ENCODE data around the gene ELF2. TPM values are rescaled to one million over a fixed set of nuclear protein-coding genes. Genes with fewer than 3 reads are reported as not detected.
"Not testable (repeated sequence)": the region's sequence is repeated elsewhere in the genome, so short reads cannot be mapped to it uniquely, and the experiment has no call there.

ELF2 gene
- polyA plus RNA-seq, 1 of the 3 experiments (the other 2 are of a cell fraction) = 14.0 TPM

DNA sequence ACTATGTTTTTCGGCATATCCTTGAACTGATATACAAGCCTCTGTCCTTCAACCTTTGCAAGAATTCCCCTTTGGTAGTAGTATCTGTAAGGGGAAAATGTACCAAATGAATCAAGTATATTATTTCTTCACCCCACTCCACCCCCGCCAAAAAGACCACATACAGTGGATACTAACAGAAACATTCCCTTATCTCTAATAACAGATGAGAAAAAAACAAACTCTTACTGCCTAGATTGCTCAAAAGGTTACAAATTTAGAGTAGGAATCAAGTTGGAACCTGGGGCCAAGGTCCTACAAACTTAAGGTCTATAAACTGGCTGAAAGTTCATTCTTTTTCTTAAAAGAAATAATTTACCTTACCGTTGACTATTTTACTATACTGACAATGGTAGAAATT lies 116.4 kb downstream of the ELF2 start:
- no peak overlapping the region for H3K27ac ChIP-seq (ENCODE audit: low read depth in 2 of 2, low read length in 1 of 2)
- no peaks in the 10 kb centered on the region for H3K27me3 ChIP-seq (ENCODE audit: insufficient read depth)
- TF ChIP-seq GABPA (IDR thresholded peaks at IDR 0.05; ENCODE audit: low read depth) = no peak
- no peak for TF ChIP-seq USF1 (IDR thresholded peaks at IDR 0.05; ENCODE audit: borderline replicate concordance, low read depth)
- no peak for TF ChIP-seq EZH2phosphoT487 (IDR thresholded peaks at IDR 0.05; ENCODE audit: borderline replicate concordance, low read depth)
- TF ChIP-seq RXRA (IDR thresholded peaks at IDR 0.05; ENCODE audit: borderline replicate concordance, low read depth) = no peak
- no peak for TF ChIP-seq FOXJ3 (CRISPR knock-in tag; IDR thresholded peaks at IDR 0.05)
- TF ChIP-seq SIN3A (IDR thresholded peaks at IDR 0.05; ENCODE audit: borderline replicate concordance, low read depth, low read length) = no peak
- no peak for TF ChIP-seq SMC3 (IDR thresholded peaks at IDR 0.05; ENCODE audit: low read depth, low read length)
- no peak for TF ChIP-seq USF2 (IDR thresholded peaks at IDR 0.05; ENCODE audit: borderline replicate concordance, low read depth, low read length)
- no peak for TF ChIP-seq EP300 (IDR thresholded peaks at IDR 0.05; ENCODE audit: borderline replicate concordance in 1 of 2, low read depth in 1 of 2, low read length in 1 of 2)
- TF ChIP-seq MEF2A (IDR thresholded peaks at IDR 0.05; ENCODE audit: borderline replicate concordance, low read depth) = no peak
- no peak for TF ChIP-seq RCOR1 (IDR thresholded peaks at IDR 0.05; ENCODE audit: low read length)
- no peak for TF ChIP-seq TAF1 (IDR thresholded peaks at IDR 0.05; ENCODE audit: borderline replicate concordance, low read depth, low read length)
- no peak for TF ChIP-seq GATA2 (CRISPR knock-in tag; IDR thresholded peaks at IDR 0.05)
- no peak for TF ChIP-seq MXI1 (IDR thresholded peaks at IDR 0.05; ENCODE audit: low read depth, low read length)
- TF ChIP-seq PBX3 (IDR thresholded peaks at IDR 0.05) = no peak
- TF ChIP-seq ELF1 (IDR thresholded peaks at IDR 0.05) = no peak
- TF ChIP-seq RFX5 (IDR thresholded peaks at IDR 0.05; ENCODE audit: low read length) = no peak
- TF ChIP-seq NRF1 (IDR thresholded peaks at IDR 0.05; ENCODE audit: low read depth, low read length) = no peak
- H3K4me3 ChIP-seq (ENCODE audit: low read depth in 2 of 2, low read length in 1 of 2) = no peak overlapping the region
- no peaks in the 10 kb centered on the region; the same call in 1 of the 2 replicates for H4K20me1 ChIP-seq (ENCODE audit: insufficient read depth)
- H3K4me2 ChIP-seq = no peak overlapping the region
- no peaks in the 10 kb centered on the region for H3K9me3 ChIP-seq
- peaks cover 33% of the 10 kb centered on the region for H3K79me2 ChIP-seq (ENCODE audit: insufficient read depth)
- ChIA-PET CTCF (no interaction called here), POLR2A (no interaction called here)
- H3K9ac ChIP-seq = no peak overlapping the region
- WGBS (ENCODE audit: low lambda C conversion rate) = 97% methylated on average over 3 of the region's 3 CpGs
- DNase-seq = no peak
- H3K36me3 ChIP-seq (replicated peaks in 1 of 2; ENCODE audit: control insufficient read depth in 1 of 2, insufficient read depth in 2 of 2, low read length in 1 of 2) = peaks cover 61 to 91% of the 10 kb centered on the region in 2 experiments
- H3K4me1 ChIP-seq (ENCODE audit: control insufficient read depth in 1 of 2, insufficient read depth in 2 of 2, low read depth in 1 of 2, low read length in 1 of 2) = no peaks in the 10 kb centered on the region
- no peak overlapping the region for H2AFZ ChIP-seq (ENCODE audit: low read depth)
- no peaks in the 10 kb centered on the region for H3K9me2 ChIP-seq
- H3F3A ChIP-seq (replicated peaks; ENCODE audit: insufficient read depth) = peaks cover 25% of the 10 kb centered on the region

DNA sequence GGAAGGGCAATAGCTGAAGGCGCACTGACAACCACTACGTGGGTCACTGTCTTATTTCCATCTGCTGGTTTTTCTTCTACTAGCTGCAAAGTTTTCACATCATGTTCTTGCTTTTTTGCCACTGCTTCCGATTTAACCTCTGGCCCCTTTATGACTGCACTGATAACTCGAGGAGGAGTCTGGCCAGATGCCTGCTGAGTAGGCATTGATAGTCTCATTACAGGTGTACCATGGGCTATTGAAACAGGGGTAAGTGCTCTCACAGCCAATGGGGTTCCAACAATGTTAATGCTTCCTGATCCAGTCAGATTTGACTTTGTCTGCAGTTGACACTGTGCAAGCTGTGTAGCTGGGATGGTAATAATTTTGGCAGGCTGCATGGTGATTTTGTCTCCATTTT lies 118.0 kb downstream of the ELF2 start:
- H2AFZ ChIP-seq (ENCODE audit: low read depth); H3K4me1 ChIP-seq (ENCODE audit: control insufficient read depth in 1 of 2, insufficient read depth in 2 of 2, low read depth in 1 of 2, low read length in 1 of 2); H3K27ac ChIP-seq (ENCODE audit: low read depth in 2 of 2, low read length in 1 of 2); POLR2A ChIA-PET; H3K9ac ChIP-seq; H3K4me3 ChIP-seq (ENCODE audit: low read depth in 2 of 2, low read length in 1 of 2); H4K20me1 ChIP-seq (ENCODE audit: insufficient read depth); H3K9me2 ChIP-seq; H3K9me3 ChIP-seq; DNase-seq; H3K27me3 ChIP-seq (ENCODE audit: insufficient read depth); H3K4me2 ChIP-seq: not testable (repeated sequence)
- WGBS (ENCODE audit: low lambda C conversion rate) = 88% methylated on average over 4 of the region's 4 CpGs
- H3K36me3 ChIP-seq (replicated peaks in 1 of 2; ENCODE audit: control insufficient read depth in 1 of 2, insufficient read depth in 2 of 2, low read length in 1 of 2) = peaks cover 71 to 86% of the 10 kb centered on the region in 2 experiments
- peaks cover 47% of the 10 kb centered on the region for H3K79me2 ChIP-seq (ENCODE audit: insufficient read depth)
- CTCF ChIA-PET = interaction anchor here (3.9 kb wide), 1 partner anchor 28 kb away, joined by 17 read pairs; no protein-coding TSS in a partner anchor
- H3F3A ChIP-seq (replicated peaks; ENCODE audit: insufficient read depth) = peaks cover 30% of the 10 kb centered on the region
